ENCODE data around the gene RAP1GAP2. TPM values are rescaled to one million over a fixed set of nuclear protein-coding genes. Genes with fewer than 3 reads are reported as not detected.

The RAP1GAP2 gene
- total RNA-seq, 4 donors from 2014 or later: 4.9 to 12.4 (median 10.0) TPM

DNA sequence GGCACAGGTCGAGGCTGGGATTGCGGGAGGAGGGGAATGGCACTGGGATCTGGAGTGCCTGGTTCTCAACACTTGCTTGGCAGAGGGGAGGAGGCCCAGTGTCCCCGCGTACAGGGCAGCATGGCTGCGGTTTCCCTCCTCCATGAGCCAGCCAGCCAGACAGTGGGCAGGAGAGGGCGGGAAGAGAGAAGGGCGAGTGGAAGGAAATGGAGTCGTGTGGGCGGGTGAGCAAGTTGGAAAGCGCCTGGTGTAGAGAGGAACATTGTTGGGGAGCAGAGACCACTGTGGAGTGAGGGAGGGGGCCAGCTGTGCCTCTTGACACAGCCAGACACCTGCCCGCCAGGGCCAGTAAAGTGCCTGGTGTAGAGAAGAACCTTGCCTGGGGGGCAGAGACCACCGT lies 136.7 kb downstream of the RAP1GAP2 start:
- Histone ChIP-seq H3K4me3 (no peak overlapping the region), H3K36me3 (no peaks in the 10 kb centered on the region), H3K27ac (no peak overlapping the region), H3K27me3 (peaks cover 0 to 2% (median 0%) of the 10 kb centered on the region in 4 donors), H3K9me3 (no peaks in the 10 kb centered on the region), H3K4me1 (peaks cover 0 to 6% (median 0%) of the 10 kb centered on the region in 3 donors)
- no peak for TF ChIP-seq POLR2A (IDR thresholded peaks at IDR 0.05)
- TF ChIP-seq, protein P1, sequence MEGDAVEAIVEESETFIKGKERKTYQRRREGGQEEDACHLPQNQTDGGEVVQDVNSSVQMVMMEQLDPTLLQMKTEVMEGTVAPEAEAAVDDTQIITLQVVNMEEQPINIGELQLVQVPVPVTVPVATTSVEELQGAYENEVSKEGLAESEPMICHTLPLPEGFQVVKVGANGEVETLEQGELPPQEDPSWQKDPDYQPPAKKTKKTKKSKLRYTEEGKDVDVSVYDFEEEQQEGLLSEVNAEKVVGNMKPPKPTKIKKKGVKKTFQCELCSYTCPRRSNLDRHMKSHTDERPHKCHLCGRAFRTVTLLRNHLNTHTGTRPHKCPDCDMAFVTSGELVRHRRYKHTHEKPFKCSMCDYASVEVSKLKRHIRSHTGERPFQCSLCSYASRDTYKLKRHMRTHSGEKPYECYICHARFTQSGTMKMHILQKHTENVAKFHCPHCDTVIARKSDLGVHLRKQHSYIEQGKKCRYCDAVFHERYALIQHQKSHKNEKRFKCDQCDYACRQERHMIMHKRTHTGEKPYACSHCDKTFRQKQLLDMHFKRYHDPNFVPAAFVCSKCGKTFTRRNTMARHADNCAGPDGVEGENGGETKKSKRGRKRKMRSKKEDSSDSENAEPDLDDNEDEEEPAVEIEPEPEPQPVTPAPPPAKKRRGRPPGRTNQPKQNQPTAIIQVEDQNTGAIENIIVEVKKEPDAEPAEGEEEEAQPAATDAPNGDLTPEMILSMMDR (IDR thresholded peaks at IDR 0.05): no peak
- 61 to 73% methylated on average over 10 to 12 of the region's 12 CpGs for WGBS, 2 donors
- intact Hi-C loops (cut with DNase I): no loop called here
- DNase-seq: no peak

DNA sequence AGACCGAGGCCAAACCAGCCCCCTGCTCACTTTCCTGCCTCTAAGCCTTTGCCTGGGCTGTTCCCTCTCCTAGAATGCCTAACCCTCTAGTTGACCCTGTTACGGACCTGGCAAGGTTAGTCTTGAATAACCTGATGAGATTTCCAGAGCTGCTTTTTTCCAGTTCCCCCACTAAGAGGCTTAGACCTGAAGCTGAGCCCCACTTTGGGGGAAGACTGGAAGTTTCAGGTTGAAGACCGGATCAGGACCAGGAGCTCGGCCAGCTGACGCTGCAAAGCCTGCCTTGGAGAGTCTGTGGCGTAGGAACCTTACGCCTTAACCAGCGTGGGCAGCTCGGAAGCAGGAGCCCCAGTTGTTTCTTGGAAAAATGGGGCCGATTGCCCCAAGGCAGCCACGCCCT lies 137.4 kb downstream of the RAP1GAP2 start:
- H3K36me3 ChIP-seq: no peaks in the 10 kb centered on the region
- intact Hi-C loops (cut with DNase I): no loop called here
- peaks cover 0 to 2% (median 0%) of the 10 kb centered on the region in 4 donors for H3K27me3 ChIP-seq
- peaks cover 0 to 6% (median 0%) of the 10 kb centered on the region in 3 donors for H3K4me1 ChIP-seq
- no peak overlapping the region for H3K27ac ChIP-seq
- no peaks in the 10 kb centered on the region for H3K9me3 ChIP-seq
- TF ChIP-seq, protein P1 (IDR thresholded peaks at IDR 0.05): no peak
- TF ChIP-seq POLR2A (IDR thresholded peaks at IDR 0.05): no peak
- 90 to 96% methylated on average over 3 to 11 of the region's 11 CpGs for WGBS, 2 donors
- no peak for DNase-seq
- H3K4me3 ChIP-seq: no peak overlapping the region

DNA sequence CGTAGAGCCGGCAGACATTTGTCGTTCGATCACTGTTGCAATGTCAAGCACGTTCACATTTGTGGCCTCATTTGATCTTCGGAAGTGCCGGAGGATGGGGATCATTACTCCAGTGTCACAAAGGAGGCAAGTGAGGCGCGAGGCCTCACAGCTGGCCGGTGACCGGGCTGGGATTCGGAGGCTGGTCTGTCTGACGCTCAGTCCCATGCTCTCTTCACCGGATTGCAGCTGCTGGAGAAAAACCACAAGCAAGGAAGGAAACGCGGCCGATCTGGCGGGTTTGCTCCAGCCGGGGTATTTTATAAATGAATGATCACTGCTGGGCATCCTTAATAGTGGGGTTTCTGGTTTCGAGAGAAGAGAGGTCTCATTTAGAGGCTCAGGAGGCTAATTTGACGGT lies 139.4 kb downstream of the RAP1GAP2 start:
- Histone ChIP-seq H3K9me3 (no peaks in the 10 kb centered on the region), H3K4me1 (no peaks in the 10 kb centered on the region), H3K27me3 (peaks cover 0 to 2% (median 0%) of the 10 kb centered on the region in 4 donors), H3K4me3 (no peak overlapping the region), H3K36me3 (no peaks in the 10 kb centered on the region), H3K27ac (no peak overlapping the region)
- WGBS, 2 donors: 65 to 74% methylated on average over 16 to 21 of the region's 21 CpGs
- DNase-seq: no peak
- intact Hi-C loops (cut with DNase I): no loop called here
- no peak for TF ChIP-seq POLR2A (IDR thresholded peaks at IDR 0.05)
- TF ChIP-seq, protein P1 (IDR thresholded peaks at IDR 0.05): no peak

DNA sequence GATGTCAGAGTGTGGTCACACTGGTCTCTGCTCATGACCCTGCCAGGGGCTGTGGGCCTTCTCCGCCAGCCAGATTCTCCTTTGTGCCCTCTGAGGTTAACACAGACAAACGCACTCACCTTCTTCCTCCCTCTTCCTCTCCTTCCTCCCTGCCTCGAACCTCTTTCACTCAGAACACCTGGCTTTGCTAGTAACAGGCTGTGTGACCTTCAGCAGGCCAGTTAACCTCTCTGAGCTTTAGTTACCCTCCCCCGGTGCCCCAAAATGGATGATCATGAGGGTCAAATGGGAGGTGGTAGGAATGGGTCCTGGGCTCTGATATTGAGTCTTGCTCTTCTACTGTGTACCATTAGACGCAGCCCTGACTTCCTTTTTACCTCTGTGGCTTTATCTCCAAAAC lies 140.1 kb downstream of the RAP1GAP2 start:
- Histone ChIP-seq H3K4me1 (no peaks in the 10 kb centered on the region), H3K9me3 (no peaks in the 10 kb centered on the region), H3K4me3 (no peak overlapping the region), H3K27me3 (peaks cover 0 to 2% (median 0%) of the 10 kb centered on the region in 4 donors), H3K27ac (no peak overlapping the region), H3K36me3 (no peaks in the 10 kb centered on the region)
- intact Hi-C loops (cut with DNase I): no loop called here
- TF ChIP-seq POLR2A (IDR thresholded peaks at IDR 0.05): no peak
- TF ChIP-seq, protein P1 (IDR thresholded peaks at IDR 0.05): no peak
- 70 to 85% methylated on average over 4 to 5 of the region's 5 CpGs for WGBS, 2 donors
- DNase-seq: no peak

DNA sequence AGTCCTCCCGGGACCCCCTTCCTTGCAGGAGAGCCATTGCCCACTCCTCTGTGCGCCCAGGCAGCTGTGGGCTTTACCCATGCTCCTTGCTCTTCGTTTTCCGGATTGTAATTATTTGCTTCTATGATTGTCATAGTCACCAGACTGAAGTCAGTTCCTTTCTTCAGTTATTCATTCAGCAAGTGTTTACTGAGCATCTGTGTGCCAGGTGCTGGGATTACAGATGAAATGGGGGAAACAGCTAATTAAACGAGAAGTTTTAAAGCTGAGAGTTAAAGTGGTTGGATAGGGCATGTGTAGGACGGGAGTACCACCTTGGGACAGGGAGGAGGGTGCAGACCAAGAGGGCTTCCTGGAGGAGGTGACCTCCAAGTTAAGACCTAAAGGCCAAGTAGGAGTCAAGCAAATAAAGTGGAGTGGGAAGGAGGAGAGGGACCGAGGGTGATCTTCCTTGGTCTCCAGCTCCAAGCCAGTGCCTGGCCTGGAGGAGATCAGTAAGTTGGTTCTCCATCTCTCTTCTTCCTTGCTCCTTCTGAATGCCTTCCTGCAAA lies 140.6 kb downstream of the RAP1GAP2 start:
- TF ChIP-seq POLR2A (IDR thresholded peaks at IDR 0.05): no peak
- TF ChIP-seq, protein P1 (IDR thresholded peaks at IDR 0.05): no peak
- no peaks in the 10 kb centered on the region for H3K9me3 ChIP-seq
- peaks cover 0 to 2% (median 0%) of the 10 kb centered on the region in 4 donors for H3K27me3 ChIP-seq
- H3K27ac ChIP-seq: no peak overlapping the region
- no peak overlapping the region for H3K4me3 ChIP-seq
- intact Hi-C loops (cut with DNase I): no loop called here
- no peaks in the 10 kb centered on the region for H3K4me1 ChIP-seq
- no peak for DNase-seq
- 59 to 76% methylated on average over 6 to 7 of the region's 7 CpGs for WGBS, 2 donors
- no peaks in the 10 kb centered on the region for H3K36me3 ChIP-seq
